SK-N-SH (cell line): Measurements from ENCODE around the gene IGF1R.

Source experiments
- CHD2 ChIP-seq: fragments of 150-350 bp; IDR thresholded peaks from 2 replicates; pipeline ENCODE4 v1.6.1; 2018; ENCODE audit warnings: low read length; ENCODE audit not compliant: partially characterized antibody
- EZH2phosphoT487 ChIP-seq: fragments of 200-600 bp; sonication (generic); IDR thresholded peaks from 2 replicates; pipeline ENCODE4 v1.6.1; 2017; ENCODE audit warnings: low read depth, mixed run types, mild to moderate bottlenecking, antibody characterized with exemption, moderate library complexity, borderline replicate concordance
- GABPA ChIP-seq: IDR thresholded peaks from 2 replicates; pipeline ENCODE4 v1.4.0; 2012; ENCODE audit warnings: low read depth, mild to moderate bottlenecking
- JUND ChIP-seq: IDR thresholded peaks from 2 replicates; pipeline ENCODE4 v1.4.0; 2012
- POLR2AphosphoS5 ChIP-seq: IDR thresholded peaks from 2 replicates; pipeline ENCODE4 v1.6.1; 2012; ENCODE audit warnings: low read depth, low read length
- TF ChIP-seq, protein P1 (sequence below): IDR thresholded peaks from 2 replicates; pipeline ENCODE4 v1.4.0; 2012; ENCODE audit warnings: low read depth, borderline replicate concordance
- TF ChIP-seq, protein P2 (sequence below): fragments of 200-600 bp; sonication (generic); IDR thresholded peaks from 2 replicates; pipeline ENCODE4 v1.6.1; 2017; ENCODE audit warnings: antibody characterized with exemption, mild to moderate bottlenecking, moderate library complexity
- TF ChIP-seq, protein P3 (sequence below): IDR thresholded peaks from 2 replicates; pipeline ENCODE4 v1.6.1; 2012; ENCODE audit warnings: mild to moderate bottlenecking, low read depth, low read length, moderate library complexity
- TF ChIP-seq, protein P4 (sequence below): fragments of 150-350 bp; IDR thresholded peaks from 2 replicates; pipeline ENCODE4 v1.6.1; 2016; ENCODE audit warnings: mild to moderate bottlenecking, low read depth, low read length

DNA sequence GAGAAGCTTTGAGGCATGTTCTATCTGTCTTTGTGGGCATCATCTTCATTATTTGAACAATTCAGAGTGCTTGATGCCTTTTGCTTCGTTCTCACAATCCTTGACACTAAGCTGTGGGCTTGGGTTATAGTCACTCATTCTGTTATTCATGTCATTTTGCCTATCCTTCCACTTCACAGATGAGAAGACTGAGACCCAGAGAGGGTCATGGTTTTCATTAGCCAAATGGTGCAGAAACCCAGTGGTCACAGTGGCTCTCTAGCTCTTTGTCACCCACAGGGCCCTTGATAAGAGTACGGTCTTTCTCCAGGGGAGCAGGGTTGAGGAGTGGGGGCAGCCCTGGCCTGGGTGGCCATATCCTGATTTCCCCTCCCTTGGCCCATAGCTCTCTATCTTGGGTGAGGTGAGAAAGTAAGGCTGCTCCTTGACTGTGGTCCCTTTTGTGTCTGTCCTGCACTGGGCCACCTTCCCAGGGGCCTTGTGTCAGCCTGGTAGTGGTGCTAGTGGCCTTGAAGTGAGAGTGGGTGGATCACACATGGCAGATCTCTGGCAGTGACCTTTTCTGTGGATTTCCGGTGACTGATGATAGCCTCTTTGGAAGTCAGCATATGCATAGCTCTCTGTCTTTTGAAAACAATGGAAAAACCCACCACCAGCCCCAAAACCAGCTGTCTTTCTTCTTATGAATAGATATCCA, 130.1 kb downstream of the IGF1R start:
- TF ChIP-seq GABPA (no peak), POLR2AphosphoS5 (no peak), JUND (no peak), CHD2 (no peak), EZH2phosphoT487 (no peak)
- TF ChIP-seq, protein P1, sequence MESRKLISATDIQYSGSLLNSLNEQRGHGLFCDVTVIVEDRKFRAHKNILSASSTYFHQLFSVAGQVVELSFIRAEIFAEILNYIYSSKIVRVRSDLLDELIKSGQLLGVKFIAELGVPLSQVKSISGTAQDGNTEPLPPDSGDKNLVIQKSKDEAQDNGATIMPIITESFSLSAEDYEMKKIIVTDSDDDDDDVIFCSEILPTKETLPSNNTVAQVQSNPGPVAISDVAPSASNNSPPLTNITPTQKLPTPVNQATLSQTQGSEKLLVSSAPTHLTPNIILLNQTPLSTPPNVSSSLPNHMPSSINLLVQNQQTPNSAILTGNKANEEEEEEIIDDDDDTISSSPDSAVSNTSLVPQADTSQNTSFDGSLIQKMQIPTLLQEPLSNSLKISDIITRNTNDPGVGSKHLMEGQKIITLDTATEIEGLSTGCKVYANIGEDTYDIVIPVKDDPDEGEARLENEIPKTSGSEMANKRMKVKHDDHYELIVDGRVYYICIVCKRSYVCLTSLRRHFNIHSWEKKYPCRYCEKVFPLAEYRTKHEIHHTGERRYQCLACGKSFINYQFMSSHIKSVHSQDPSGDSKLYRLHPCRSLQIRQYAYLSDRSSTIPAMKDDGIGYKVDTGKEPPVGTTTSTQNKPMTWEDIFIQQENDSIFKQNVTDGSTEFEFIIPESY: no peak
- TF ChIP-seq, protein P2, sequence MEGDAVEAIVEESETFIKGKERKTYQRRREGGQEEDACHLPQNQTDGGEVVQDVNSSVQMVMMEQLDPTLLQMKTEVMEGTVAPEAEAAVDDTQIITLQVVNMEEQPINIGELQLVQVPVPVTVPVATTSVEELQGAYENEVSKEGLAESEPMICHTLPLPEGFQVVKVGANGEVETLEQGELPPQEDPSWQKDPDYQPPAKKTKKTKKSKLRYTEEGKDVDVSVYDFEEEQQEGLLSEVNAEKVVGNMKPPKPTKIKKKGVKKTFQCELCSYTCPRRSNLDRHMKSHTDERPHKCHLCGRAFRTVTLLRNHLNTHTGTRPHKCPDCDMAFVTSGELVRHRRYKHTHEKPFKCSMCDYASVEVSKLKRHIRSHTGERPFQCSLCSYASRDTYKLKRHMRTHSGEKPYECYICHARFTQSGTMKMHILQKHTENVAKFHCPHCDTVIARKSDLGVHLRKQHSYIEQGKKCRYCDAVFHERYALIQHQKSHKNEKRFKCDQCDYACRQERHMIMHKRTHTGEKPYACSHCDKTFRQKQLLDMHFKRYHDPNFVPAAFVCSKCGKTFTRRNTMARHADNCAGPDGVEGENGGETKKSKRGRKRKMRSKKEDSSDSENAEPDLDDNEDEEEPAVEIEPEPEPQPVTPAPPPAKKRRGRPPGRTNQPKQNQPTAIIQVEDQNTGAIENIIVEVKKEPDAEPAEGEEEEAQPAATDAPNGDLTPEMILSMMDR: no peak
- TF ChIP-seq, protein P3, sequence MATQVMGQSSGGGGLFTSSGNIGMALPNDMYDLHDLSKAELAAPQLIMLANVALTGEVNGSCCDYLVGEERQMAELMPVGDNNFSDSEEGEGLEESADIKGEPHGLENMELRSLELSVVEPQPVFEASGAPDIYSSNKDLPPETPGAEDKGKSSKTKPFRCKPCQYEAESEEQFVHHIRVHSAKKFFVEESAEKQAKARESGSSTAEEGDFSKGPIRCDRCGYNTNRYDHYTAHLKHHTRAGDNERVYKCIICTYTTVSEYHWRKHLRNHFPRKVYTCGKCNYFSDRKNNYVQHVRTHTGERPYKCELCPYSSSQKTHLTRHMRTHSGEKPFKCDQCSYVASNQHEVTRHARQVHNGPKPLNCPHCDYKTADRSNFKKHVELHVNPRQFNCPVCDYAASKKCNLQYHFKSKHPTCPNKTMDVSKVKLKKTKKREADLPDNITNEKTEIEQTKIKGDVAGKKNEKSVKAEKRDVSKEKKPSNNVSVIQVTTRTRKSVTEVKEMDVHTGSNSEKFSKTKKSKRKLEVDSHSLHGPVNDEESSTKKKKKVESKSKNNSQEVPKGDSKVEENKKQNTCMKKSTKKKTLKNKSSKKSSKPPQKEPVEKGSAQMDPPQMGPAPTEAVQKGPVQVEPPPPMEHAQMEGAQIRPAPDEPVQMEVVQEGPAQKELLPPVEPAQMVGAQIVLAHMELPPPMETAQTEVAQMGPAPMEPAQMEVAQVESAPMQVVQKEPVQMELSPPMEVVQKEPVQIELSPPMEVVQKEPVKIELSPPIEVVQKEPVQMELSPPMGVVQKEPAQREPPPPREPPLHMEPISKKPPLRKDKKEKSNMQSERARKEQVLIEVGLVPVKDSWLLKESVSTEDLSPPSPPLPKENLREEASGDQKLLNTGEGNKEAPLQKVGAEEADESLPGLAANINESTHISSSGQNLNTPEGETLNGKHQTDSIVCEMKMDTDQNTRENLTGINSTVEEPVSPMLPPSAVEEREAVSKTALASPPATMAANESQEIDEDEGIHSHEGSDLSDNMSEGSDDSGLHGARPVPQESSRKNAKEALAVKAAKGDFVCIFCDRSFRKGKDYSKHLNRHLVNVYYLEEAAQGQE: no peak
- TF ChIP-seq, protein P4, sequence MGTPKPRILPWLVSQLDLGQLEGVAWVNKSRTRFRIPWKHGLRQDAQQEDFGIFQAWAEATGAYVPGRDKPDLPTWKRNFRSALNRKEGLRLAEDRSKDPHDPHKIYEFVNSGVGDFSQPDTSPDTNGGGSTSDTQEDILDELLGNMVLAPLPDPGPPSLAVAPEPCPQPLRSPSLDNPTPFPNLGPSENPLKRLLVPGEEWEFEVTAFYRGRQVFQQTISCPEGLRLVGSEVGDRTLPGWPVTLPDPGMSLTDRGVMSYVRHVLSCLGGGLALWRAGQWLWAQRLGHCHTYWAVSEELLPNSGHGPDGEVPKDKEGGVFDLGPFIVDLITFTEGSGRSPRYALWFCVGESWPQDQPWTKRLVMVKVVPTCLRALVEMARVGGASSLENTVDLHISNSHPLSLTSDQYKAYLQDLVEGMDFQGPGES: no peak
